Suppressor macrophage treated with lipopolysaccharide for 4 hours (primary cell): ENCODE measurements around the gene ZNF138.

Experiments used
- DNase-seq: peaks from one replicate; pipeline ENCODE4 v3.0.0-alpha.2; 2020

ZNF138 gene

GRCh38 chr7:64876792-64877713 lies 82.8 kb downstream of the ZNF138 start:
- no peak for DNase-seq

- DNase-seq = no peak
Observed at GRCh38 chr7:64877714-64878610, 83.7 kb downstream of the ZNF138 start.

- no peak for DNase-seq
Observed at GRCh38 chr7:64878684-64879083, 84.5 kb downstream of the ZNF138 start.

- DNase-seq = no peak
Observed at GRCh38 chr7:64879086-64879730, 85.0 kb downstream of the ZNF138 start.

DNA sequence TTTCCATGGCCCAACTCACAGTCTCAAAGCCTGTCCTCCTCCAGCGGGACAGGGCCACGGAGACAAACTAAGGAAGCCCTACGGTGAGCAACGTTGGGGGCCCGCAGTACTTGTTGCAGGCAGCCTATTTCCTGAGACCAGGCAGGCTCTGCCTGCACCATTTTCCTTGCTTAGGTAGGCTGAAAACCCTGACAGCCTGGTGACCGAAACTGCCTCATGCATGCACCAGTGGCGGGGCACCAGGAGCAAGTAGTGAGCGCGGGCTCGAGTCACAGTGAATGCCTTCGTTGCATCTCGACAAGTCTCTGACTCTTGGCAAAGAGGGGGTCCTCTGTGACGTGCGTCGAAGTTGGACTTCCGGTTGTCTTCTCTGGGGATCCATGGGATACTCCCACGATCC lies 85.6 kb downstream of the ZNF138 start:
- DNase-seq = no peak

DNA sequence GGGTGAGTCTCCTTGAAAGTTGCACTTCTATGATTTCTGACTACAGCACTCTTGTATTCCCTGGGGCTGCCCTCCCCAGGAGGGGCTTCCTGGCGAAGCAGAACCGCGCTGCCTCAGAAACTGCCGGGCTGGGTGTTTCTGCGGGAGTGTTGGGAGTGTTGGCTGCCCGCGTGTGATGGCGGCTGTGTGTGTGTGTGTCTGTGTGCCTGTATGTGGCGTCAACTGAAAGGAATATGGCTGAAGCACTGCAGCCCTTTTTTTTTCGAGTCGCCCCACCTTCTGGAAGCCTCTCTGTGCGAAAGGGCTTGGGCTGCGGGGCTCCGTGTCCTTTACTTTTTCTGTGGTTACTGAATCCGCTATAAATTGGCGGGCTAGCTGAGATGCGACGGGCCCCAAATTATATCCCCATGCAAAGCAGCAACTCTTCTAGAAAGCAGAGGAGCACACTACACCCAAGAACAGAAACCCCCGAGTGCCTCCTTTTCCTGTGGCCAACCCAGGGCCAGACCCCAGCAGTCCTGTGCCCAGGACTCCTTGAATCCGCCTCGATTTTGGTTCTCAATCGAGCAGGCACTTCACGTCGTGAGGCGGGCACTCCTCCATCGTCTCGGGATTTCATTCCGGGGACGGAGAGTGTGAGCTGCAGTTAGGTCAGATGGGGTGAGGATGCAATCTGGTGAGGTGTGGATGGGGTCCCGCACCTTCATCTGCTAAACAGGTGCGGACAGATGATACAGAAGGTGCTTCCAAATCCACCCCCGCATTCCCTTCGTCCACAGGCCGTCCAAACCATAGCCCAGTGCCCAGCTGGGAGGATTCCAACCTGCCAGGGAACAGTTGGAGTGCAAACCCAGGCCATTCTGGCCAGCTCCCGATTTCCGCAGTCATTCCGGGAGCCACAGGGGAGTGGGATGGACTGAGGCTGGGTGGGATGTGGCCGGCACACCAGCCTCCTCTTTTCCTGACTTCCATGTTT lies 86.4 kb downstream of the ZNF138 start:
- DNase-seq = no peak

- no peak for DNase-seq
Observed at GRCh38 chr7:64881461-64882287, 87.4 kb downstream of the ZNF138 start.

DNA sequence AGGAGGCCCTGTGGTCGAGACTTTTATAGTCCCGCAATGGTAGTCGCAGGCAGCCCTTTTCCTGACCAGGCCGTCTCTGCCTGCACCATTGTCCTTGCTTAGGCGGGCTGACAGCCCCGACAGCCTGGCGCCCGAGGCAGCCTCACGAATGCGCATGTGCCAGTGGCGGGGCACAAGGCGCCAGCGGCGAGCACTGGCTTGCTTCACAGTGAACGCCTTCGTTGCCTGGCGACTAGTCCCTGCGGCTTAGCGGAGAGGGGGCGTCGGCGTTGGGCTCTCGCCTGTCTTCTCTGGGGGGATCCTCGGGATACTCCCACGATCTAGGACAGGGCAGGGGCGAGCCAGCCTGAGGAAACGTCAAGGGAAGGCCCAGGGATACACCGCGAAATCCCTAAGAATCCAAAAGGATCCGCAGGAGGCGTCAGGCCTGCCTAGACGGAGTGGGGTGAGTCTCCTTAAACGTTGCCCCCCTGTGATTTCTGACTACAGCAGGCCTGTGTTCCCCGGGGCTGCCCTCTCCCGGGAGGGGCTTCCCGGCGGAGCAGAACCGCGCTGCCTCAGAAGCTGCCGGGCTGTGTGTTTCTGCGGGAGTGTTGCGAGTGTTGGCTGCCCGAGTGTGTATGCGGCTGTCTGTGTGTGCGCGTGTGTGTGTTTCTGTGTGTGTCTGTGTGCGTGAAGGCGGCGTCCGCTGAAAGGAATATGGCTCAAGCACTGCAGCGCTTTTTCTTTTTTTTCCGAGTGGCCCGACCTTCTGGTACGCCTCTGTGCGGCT lies 88.3 kb downstream of the ZNF138 start:
- DNase-seq = no peak
